Measurements from ENCODE around the gene TMEM175.

- TF ChIP-seq CTCF (conservative IDR thresholded peaks at IDR 0.05; ENCODE audit: low read length) (no peak), EZH2phosphoT487 (IDR thresholded peaks at IDR 0.05; ENCODE audit: borderline replicate concordance) (no peak)
These were observed 46.9 kb downstream of the TMEM175 start for GRCh38 chr4:978957-979701.

Measured in Loucy (cell line).